HL-60 (cell line): ENCODE results near the gene BPIFB2.

Experiments used
- DNase-seq, 2 experiments: peaks; one replicate each; pipeline ENCODE4 v3.0.0-alpha.2; 2010 to 2020; ENCODE audit warnings: low read depth in 1 of 2, low spot score in 1 of 2
- H3K27ac ChIP-seq: fragments of 250-450 bp; sonication (Bioruptor Pico); replicated peaks from 2 replicates; pipeline ENCODE4 v1.5.1; 2020; ENCODE audit warnings: mild to moderate bottlenecking, moderate library complexity
- H3K27me3 ChIP-seq: fragments of 250-450 bp; sonication (Bioruptor Pico); 2 replicates; pipeline ENCODE4 v1.5.1; 2021; ENCODE audit warnings: mild to moderate bottlenecking, moderate library complexity; ENCODE audit not compliant: insufficient read depth, poor library complexity, severe bottlenecking
- H3K4me3 ChIP-seq: replicated peaks from 2 replicates; pipeline ENCODE4 v1.5.1; 2011; ENCODE audit warnings: mild to moderate bottlenecking, control low read depth, low read length; ENCODE audit not compliant: insufficient read depth
- CTCF ChIP-seq: IDR thresholded peaks from one replicate; pipeline ENCODE4 v1.5.1; 2011; ENCODE audit warnings: low read length, control low read depth, inconsistent platforms; ENCODE audit not compliant: insufficient read depth
- GABPA ChIP-seq: IDR thresholded peaks from 2 replicates; pipeline ENCODE4 v1.6.1; 2012; ENCODE audit warnings: low read depth
- POLR2AphosphoS5 ChIP-seq: IDR thresholded peaks from 2 replicates; pipeline ENCODE4 v1.6.1; 2012; ENCODE audit warnings: low read depth
- REST ChIP-seq: IDR thresholded peaks from 2 replicates; pipeline ENCODE4 v1.6.1; 2012; ENCODE audit warnings: low read depth; ENCODE audit not compliant: insufficient replicate concordance
- SPI1 ChIP-seq: IDR thresholded peaks from 2 replicates; pipeline ENCODE4 v1.6.1; 2012; ENCODE audit warnings: low read depth, mild to moderate bottlenecking, borderline replicate concordance

BPIFB2 gene

GRCh38 chr20:33046412-33046811 is 38.9 kb downstream of the BPIFB2 start:
- Histone ChIP-seq H3K4me3 (no peak overlapping the region), H3K27ac (no peak overlapping the region), H3K27me3 (no peaks in the 10 kb centered on the region)
- no peak for DNase-seq
- TF ChIP-seq POLR2AphosphoS5 (no peak), REST (no peak), GABPA (no peak), CTCF (no peak), SPI1 (no peak)

- Histone ChIP-seq H3K4me3 (no peak overlapping the region), H3K27ac (no peak overlapping the region), H3K27me3 (no peaks in the 10 kb centered on the region)
- DNase-seq, result no peak
- TF ChIP-seq CTCF (no peak), POLR2AphosphoS5 (no peak), GABPA (no peak), REST (no peak), SPI1 (no peak)
These were observed 43.8 kb downstream of the BPIFB2 start for GRCh38 chr20:33051333-33051732.

- DNase-seq, result no peak
- no peak for TF ChIP-seq REST
- TF ChIP-seq GABPA, result no peak
- no peak for TF ChIP-seq POLR2AphosphoS5
- TF ChIP-seq CTCF, result no peak
- TF ChIP-seq SPI1, result no peak
- H3K27ac ChIP-seq, result no peak within 1 kb of the TSS
- H3K27me3 ChIP-seq, result no peaks in the 10 kb centered on the region
- H3K4me3 ChIP-seq, result no peak within 1 kb of the TSS
These were observed 46.0 kb downstream of the BPIFB2 start, which contains the start of gene BPIFB3 for GRCh38 chr20:33053291-33054106. BPIFB3 (plus strand) TSS chr20:33053903; CDS start chr20:33055436, 1,533 bp downstream.
